Smooth muscle cell (in vitro differentiated cells): ENCODE results near the gene CPXM2. TPM values are rescaled to one million over a fixed set of nuclear protein-coding genes. Genes with fewer than 3 reads are reported as not detected.

ENCODE experiments used
- DNase-seq: peaks from one replicate; lab custom pipeline; 2025; ENCODE audit not compliant: unreplicated experiment; lab: John Stamatoyannopoulos, UW
- H2AFZ ChIP-seq: fragments of 200-600 bp; sonication (generic); 2 replicates; pipeline ENCODE4 v1.6.0; 2016; ENCODE audit warnings: antibody characterized with exemption, low read depth, mild to moderate bottlenecking
- H3F3A ChIP-seq: fragments of 200-600 bp; sonication (generic); 2 replicates; pipeline ENCODE4 v1.6.0; 2017; ENCODE audit warnings: antibody characterized with exemption, low read depth
- H3K27ac ChIP-seq: fragments of 200-600 bp; sonication (generic); 2 replicates; pipeline ENCODE4 v1.5.1; 2016; ENCODE audit warnings: low read depth, mild to moderate bottlenecking
- H3K27me3 ChIP-seq: fragments of 200-600 bp; sonication (generic); 2 replicates; pipeline ENCODE4 v1.6.1; 2016; ENCODE audit warnings: low read depth, mild to moderate bottlenecking
- H3K36me3 ChIP-seq: fragments of 200-600 bp; sonication (generic); 2 replicates; pipeline ENCODE4 v1.5.1; 2016; ENCODE audit warnings: low read depth
- H3K4me1 ChIP-seq: fragments of 200-600 bp; sonication (generic); 2 replicates; pipeline ENCODE4 v1.5.1; 2016; ENCODE audit warnings: low read depth
- H3K4me2 ChIP-seq: fragments of 200-600 bp; sonication (generic); 2 replicates; pipeline ENCODE4 v1.6.0; 2016; ENCODE audit warnings: mild to moderate bottlenecking
- H3K4me3 ChIP-seq: fragments of 200-600 bp; sonication (generic); 2 replicates; pipeline ENCODE4 v1.5.1; 2016; ENCODE audit warnings: mild to moderate bottlenecking
- H3K79me2 ChIP-seq: fragments of 200-600 bp; sonication (generic); 2 replicates; pipeline ENCODE4 v1.6.0; 2016; ENCODE audit warnings: low read depth, mild to moderate bottlenecking
- H3K9ac ChIP-seq: fragments of 200-600 bp; sonication (generic); 2 replicates; pipeline ENCODE4 v1.6.0; 2016; ENCODE audit warnings: low read depth
- H3K9me3 ChIP-seq: fragments of 200-600 bp; sonication (generic); replicated peaks from 2 replicates; pipeline ENCODE4 v1.5.1; 2016; ENCODE audit warnings: low read depth
- H4K20me1 ChIP-seq: fragments of 200-600 bp; sonication (generic); 2 replicates; pipeline ENCODE4 v1.6.0; 2016; ENCODE audit warnings: low read depth
- CTCF ChIP-seq: fragments of 200-600 bp; sonication (generic); IDR thresholded peaks from 2 replicates; pipeline ENCODE4 v1.5.1; 2017; ENCODE audit warnings: borderline replicate concordance, mild to moderate bottlenecking, antibody characterized with exemption; ENCODE audit not compliant: insufficient read depth, poor library complexity, severe bottlenecking
- WGBS: methylation state at CpG from one replicate; pipeline ENCODE4 v1.1.7; 2016; ENCODE audit warnings: low lambda C conversion rate; 5-methylcytosine and 5-hydroxymethylcytosine counted together
- polyA plus RNA-seq: library from polyadenylated mRNA; unstranded; fragments of >200 nt; fragmentation: Nextera tagmentation; extraction: Ambion mirVana; gene quantifications from 2 replicates; pipeline ENCODE4 v1.2.1, GENCODE V29; 2016
- total RNA-seq: library from RNA; depleted of rRNA; stranded (reverse); fragments of >200 nt; gene quantifications from 2 replicates; pipeline ENCODE4 v1.2.3, GENCODE V29; 2014

CPXM2 gene
- total and polyA plus RNA-seq, 2 experiments from 2014 or later: 31.2 to 65.5 TPM

- H3K27ac ChIP-seq: no peak overlapping the region
- no peaks in the 10 kb centered on the region for H3K27me3 ChIP-seq
- no peak overlapping the region for H3K4me2 ChIP-seq
- no peak overlapping the region for H3K4me3 ChIP-seq
- no peak overlapping the region for H2AFZ ChIP-seq
- no peaks in the 10 kb centered on the region for H3K36me3 ChIP-seq
- H3K4me1 ChIP-seq: no peaks in the 10 kb centered on the region
- H3K9me3 ChIP-seq: no peaks in the 10 kb centered on the region
- 71% methylated on average over 3 of the region's 3 CpGs for WGBS
- H3F3A ChIP-seq: no peaks in the 10 kb centered on the region
- H4K20me1 ChIP-seq: no peaks in the 10 kb centered on the region
- H3K9ac ChIP-seq: no peak overlapping the region
- no peaks in the 10 kb centered on the region for H3K79me2 ChIP-seq
- TF ChIP-seq CTCF: no peak
- DNase-seq: no peak
These were observed 60.3 kb downstream of the CPXM2 start for GRCh38 chr10:123831259-123831658.

- Histone ChIP-seq H3K36me3 (no peaks in the 10 kb centered on the region), H4K20me1 (no peaks in the 10 kb centered on the region), H3K9ac (no peak overlapping the region), H3K9me3 (no peaks in the 10 kb centered on the region), H2AFZ (no peak overlapping the region), H3K27me3 (no peaks in the 10 kb centered on the region), H3K4me3 (no peak overlapping the region), H3K4me2 (no peak overlapping the region), H3K27ac (no peak overlapping the region), H3K79me2 (no peaks in the 10 kb centered on the region), H3K4me1 (no peaks in the 10 kb centered on the region), H3F3A (no peaks in the 10 kb centered on the region)
- WGBS: 87% methylated on average over 2 of the region's 2 CpGs
- no peak for TF ChIP-seq CTCF
- DNase-seq: no peak
These were observed 70.5 kb downstream of the CPXM2 start for GRCh38 chr10:123821136-123821535.

GRCh38 chr10:123809632-123810031, 82.0 kb downstream of the CPXM2 start:
- H3K9me3 ChIP-seq: no peaks in the 10 kb centered on the region
- H2AFZ ChIP-seq: no peak overlapping the region
- no peaks in the 10 kb centered on the region for H3K27me3 ChIP-seq
- DNase-seq: no peak
- no peaks in the 10 kb centered on the region for H3K79me2 ChIP-seq
- H4K20me1 ChIP-seq: no peaks in the 10 kb centered on the region
- TF ChIP-seq CTCF: no peak
- peaks cover 25% of the 10 kb centered on the region for H3K4me1 ChIP-seq
- H3K27ac ChIP-seq: peak overlapping the region; percentile 96
- H3K36me3 ChIP-seq: no peaks in the 10 kb centered on the region
- no peak overlapping the region for H3K4me3 ChIP-seq
- peaks cover 8% of the 10 kb centered on the region for H3F3A ChIP-seq
- peak overlapping the region; percentile 67 for H3K4me2 ChIP-seq
- peak overlapping the region; percentile 80 for H3K9ac ChIP-seq

- no peak for TF ChIP-seq CTCF
- peak overlapping the region; percentile 96 for H3K27ac ChIP-seq
- H2AFZ ChIP-seq: peak overlapping the region; percentile 17
- no peak for DNase-seq
- no peaks in the 10 kb centered on the region for H3K36me3 ChIP-seq
- 13% methylated on average over 6 of the region's 6 CpGs for WGBS
- H3F3A ChIP-seq: peaks cover 8% of the 10 kb centered on the region
- H3K27me3 ChIP-seq: no peaks in the 10 kb centered on the region
- H3K4me1 ChIP-seq: peaks cover 25% of the 10 kb centered on the region
- H3K4me2 ChIP-seq: peak overlapping the region; percentile 67
- H4K20me1 ChIP-seq: no peaks in the 10 kb centered on the region
- H3K9me3 ChIP-seq: no peaks in the 10 kb centered on the region
- H3K9ac ChIP-seq: peak overlapping the region; percentile 80
- no peak overlapping the region for H3K4me3 ChIP-seq
- H3K79me2 ChIP-seq: no peaks in the 10 kb centered on the region
These were observed 82.7 kb downstream of the CPXM2 start for GRCh38 chr10:123808906-123809305.
